Spleen (tissue), 11 donors: ENCODE data around the gene RMC1. TPM values are rescaled to one million over a fixed set of nuclear protein-coding genes. Genes with fewer than 3 reads are reported as not detected.
"Not testable (repeated sequence)": the region's sequence is repeated elsewhere in the genome, so short reads cannot be mapped to it uniquely, and the experiment has no call there.

ENCODE experiments used
- DNase-seq: peaks from one replicate; pipeline ENCODE4 v3.0.0-alpha.2; 2020
- H3K27ac ChIP-seq, 8 donors: fragments of 200-600 bp; sonication (generic) in 7 of 8; 1 replicate in 4 of 8; 2 replicates in 4 of 8; pipeline versions ENCODE4 v1.5.0 to v1.8.0; 2016 to 2021; ENCODE audit warnings: inconsistent platforms in 4 of 8, mild to moderate bottlenecking in 4 of 8, moderate library complexity in 1 of 8
- H3K27me3 ChIP-seq, 7 donors: fragments of 200-600 bp; sonication (generic) in 6 of 7; replicated peaks in 1 of 7; 1 replicate in 4 of 7; 2 replicates in 3 of 7; pipeline versions ENCODE4 v1.5.0 to v1.8.0; 2016 to 2021; ENCODE audit warnings: inconsistent platforms in 3 of 7, mild to moderate bottlenecking in 1 of 7
- H3K36me3 ChIP-seq, 6 donors: fragments of 200-600 bp; sonication (generic) in 5 of 6; 1 replicate in 4 of 6; 2 replicates in 2 of 6; pipeline versions ENCODE4 v1.5.0 to v1.8.0; 2016 to 2021; ENCODE audit warnings: inconsistent platforms in 2 of 6
- H3K4me1 ChIP-seq, 6 donors: fragments of 200-600 bp; sonication (generic) in 5 of 6; 1 replicate in 3 of 6; 2 replicates in 3 of 6; pipeline versions ENCODE4 v1.5.0 to v1.8.0; 2016 to 2021; ENCODE audit warnings: inconsistent platforms in 3 of 6
- H3K4me3 ChIP-seq, 8 donors: fragments of 200-600 bp; sonication (generic) in 7 of 8; 1 replicate in 4 of 8; 2 replicates in 4 of 8; pipeline versions ENCODE4 v1.5.0 to v1.8.0; 2016 to 2021; ENCODE audit warnings: inconsistent platforms in 4 of 8, mild to moderate bottlenecking in 4 of 8, moderate library complexity in 2 of 8
- H3K9me3 ChIP-seq, 8 donors: fragments of 200-600 bp; sonication (generic) in 7 of 8; 1 replicate in 4 of 8; 2 replicates in 4 of 8; pipeline versions ENCODE4 v1.5.0 to v1.8.0; 2016 to 2021; ENCODE audit warnings: inconsistent platforms in 4 of 8
- POLR2A ChIP-seq, 3 donors: fragments of 450-650 bp; IDR thresholded peaks; one replicate each; pipeline ENCODE4 v1.5.1; 2017; ENCODE audit warnings: antibody characterized with exemption in 3 of 3, mild to moderate bottlenecking in 1 of 3
- POLR2AphosphoS5 ChIP-seq, 3 donors: sonication (generic); formaldehyde crosslinking; IDR thresholded peaks; one replicate each; pipeline ENCODE4 v1.5.1; 2017; ENCODE audit warnings: antibody characterized with exemption in 3 of 3
- WGBS, 5 donors: extraction: QIAGEN DNeasy Blood & Tissue Kit in 3 of 5; methylation state at CpG; one replicate each; pipeline versions ENCODE4 v1.1.5 to v1.1.7; 2013 to 2018; 5-methylcytosine and 5-hydroxymethylcytosine counted together
- intact Hi-C: fragments of 100-400 bp; cut with DNase I; formaldehyde crosslinking; loops from one replicate; pipeline ENCODE4 v1.15.0; 2023; ENCODE audit warnings: low total_unique reads
- polyA plus RNA-seq, 3 donors: library from polyadenylated mRNA; stranded (reverse); fragments of 200-250 nt; gene quantifications; one replicate each; pipeline ENCODE4 v1.2.1, GENCODE V29; 2013
- total RNA-seq, 7 donors: library from RNA; depleted of rRNA in 3 of 7; stranded (reverse); fragments of >200 nt in 3 of 7; fragmentation: NEBNext Ultra II Directional in 4 of 7; extraction: Animal tissue kit (Norgen Biotek cat#: 25700) in 4 of 7; gene quantifications; one replicate each; pipeline versions ENCODE4 v1.1.0 to v1.2.1, GENCODE V29; 2016 to 2021
- TF ChIP-seq, protein P1 (sequence below), 11 experiments: fragments of 200-600 bp in 7 of 11; fragments of 450-650 bp in 4 of 11; sonication (generic) in 4 of 11; IDR thresholded peaks in 8 of 11; conservative IDR thresholded peaks in 3 of 11; 1 replicate in 7 of 11; 2 replicates in 4 of 11; pipeline versions ENCODE4 v1.4.0 to v1.8.0; 2016 to 2021; ENCODE audit warnings: antibody characterized with exemption in 11 of 11, inconsistent platforms in 4 of 11, mild to moderate bottlenecking in 1 of 11
- donor health status: healthy with polysubstance abuse.
- donor health status: DM: no; HTN: no; CAD: no; lungs with moderate emphysema.
- donor health status: DM: no; HTN: no; CAD: no.
- donor health status: Bipolar disorder and iron deficiency.
- donor health status: healthy.
- donor health status: DM: no; HTN: no; CAD: no.
- donor health status: DM: yes; HTN: yes; CAD: no.

Gene RMC1
- total and polyA plus RNA-seq, 10 donors, result 29.5 to 74.7 (median 45.2) TPM

DNA sequence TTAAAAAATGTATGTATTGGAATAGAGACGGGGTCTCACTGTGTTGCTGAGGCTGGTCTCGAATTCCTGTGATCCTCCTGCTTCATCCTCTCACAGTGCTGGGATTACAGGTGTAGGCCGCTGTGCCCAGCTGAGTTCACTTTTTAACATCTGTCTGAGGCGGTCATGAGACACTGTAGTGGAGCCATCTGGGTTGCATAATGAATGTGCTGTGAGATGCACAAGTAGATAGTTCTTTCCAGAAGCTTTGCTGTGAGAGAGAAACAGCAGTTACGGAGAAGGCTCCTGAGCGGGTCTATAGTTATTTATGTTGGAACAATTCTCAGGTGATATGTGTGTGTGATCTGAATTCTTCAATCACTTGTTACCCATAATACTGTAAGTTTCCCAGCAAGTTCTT is 3.1 kb downstream of the RMC1 start:
- WGBS, 5 donors, result 80 to 96% (median 84%) methylated on average over 6 of the region's 6 CpGs
- Histone ChIP-seq H3K27ac (no peak overlapping the region), H3K4me3 (no peak overlapping the region), H3K36me3 (peaks cover 2 to 57% (median 46%) of the 10 kb centered on the region in 6 donors), H3K9me3 (no peaks in the 10 kb centered on the region), H3K4me1 (peaks cover 16 to 68% (median 43%) of the 10 kb centered on the region in 6 donors), H3K27me3 (no peaks in the 10 kb centered on the region)
- TF ChIP-seq POLR2AphosphoS5 (IDR thresholded peaks at IDR 0.05), result no peak
- TF ChIP-seq, protein P1, sequence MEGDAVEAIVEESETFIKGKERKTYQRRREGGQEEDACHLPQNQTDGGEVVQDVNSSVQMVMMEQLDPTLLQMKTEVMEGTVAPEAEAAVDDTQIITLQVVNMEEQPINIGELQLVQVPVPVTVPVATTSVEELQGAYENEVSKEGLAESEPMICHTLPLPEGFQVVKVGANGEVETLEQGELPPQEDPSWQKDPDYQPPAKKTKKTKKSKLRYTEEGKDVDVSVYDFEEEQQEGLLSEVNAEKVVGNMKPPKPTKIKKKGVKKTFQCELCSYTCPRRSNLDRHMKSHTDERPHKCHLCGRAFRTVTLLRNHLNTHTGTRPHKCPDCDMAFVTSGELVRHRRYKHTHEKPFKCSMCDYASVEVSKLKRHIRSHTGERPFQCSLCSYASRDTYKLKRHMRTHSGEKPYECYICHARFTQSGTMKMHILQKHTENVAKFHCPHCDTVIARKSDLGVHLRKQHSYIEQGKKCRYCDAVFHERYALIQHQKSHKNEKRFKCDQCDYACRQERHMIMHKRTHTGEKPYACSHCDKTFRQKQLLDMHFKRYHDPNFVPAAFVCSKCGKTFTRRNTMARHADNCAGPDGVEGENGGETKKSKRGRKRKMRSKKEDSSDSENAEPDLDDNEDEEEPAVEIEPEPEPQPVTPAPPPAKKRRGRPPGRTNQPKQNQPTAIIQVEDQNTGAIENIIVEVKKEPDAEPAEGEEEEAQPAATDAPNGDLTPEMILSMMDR (IDR thresholded peaks at IDR 0.05 in 8 of 11, conservative IDR thresholded peaks at IDR 0.05 in 3 of 11), result no peak
- no peak for TF ChIP-seq POLR2A (IDR thresholded peaks at IDR 0.05)
- intact Hi-C loops, result no loop called here
- DNase-seq, result no peak

DNA sequence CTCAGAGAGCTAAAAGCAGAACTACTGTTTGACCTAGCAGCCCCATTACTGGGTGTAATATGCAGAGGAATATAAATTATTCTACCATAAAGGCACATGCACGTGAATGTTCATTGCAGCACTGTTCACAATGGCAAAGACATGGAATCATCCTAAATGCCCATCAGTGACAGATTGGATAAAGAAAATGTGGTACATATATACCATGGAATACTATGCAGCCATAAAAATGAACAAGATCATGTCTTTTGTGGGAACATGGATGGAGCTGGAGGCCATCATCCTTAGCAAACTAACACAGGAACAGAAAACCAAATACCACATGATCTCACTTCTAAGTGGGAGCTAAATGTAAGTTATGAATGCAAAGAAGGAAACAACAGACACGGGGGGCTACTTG is 7.6 kb downstream of the RMC1 start:
- WGBS, 5 donors, result 92 to 100% (median 95%) methylated on average over 2 of the region's 2 CpGs
- H3K4me3 ChIP-seq, H3K27ac ChIP-seq, H3K9me3 ChIP-seq, H3K27me3 ChIP-seq, DNase-seq: not testable (repeated sequence)
- intact Hi-C loops, result loop anchor here (10.0 kb wide), 1 partner anchor 304 kb away; no protein-coding TSS in a partner anchor
- Histone ChIP-seq H3K4me1 (peaks cover 0 to 61% (median 27%) of the 10 kb centered on the region in 6 donors), H3K36me3 (peaks cover 2 to 99% (median 65%) of the 10 kb centered on the region in 6 donors)

DNA sequence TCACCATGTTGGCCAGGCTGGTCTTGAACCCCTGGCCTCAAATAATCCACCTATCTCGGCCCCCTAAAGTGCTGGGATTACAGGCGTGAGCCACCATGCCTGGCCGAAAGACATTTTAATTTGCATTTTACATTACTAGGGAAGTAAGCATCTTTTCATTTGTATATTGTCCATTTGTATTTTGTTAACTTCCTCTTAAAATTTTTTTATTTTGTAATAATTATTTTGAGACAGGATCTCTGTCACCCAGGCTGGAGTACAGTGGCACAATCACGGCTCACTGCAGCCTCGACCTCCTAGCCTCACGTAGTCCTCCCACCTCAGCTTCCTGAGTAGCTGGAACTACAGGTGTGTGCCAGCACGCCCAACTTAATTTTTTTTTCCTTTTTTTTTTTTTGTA is 8.9 kb downstream of the RMC1 start:
- intact Hi-C loops, result loop anchor here (10.0 kb wide), 1 partner anchor 303 kb away; no protein-coding TSS in a partner anchor
- H3K36me3 ChIP-seq, result peaks cover 2 to 99% (median 68%) of the 10 kb centered on the region in 6 donors
- peak; percentile 42 for DNase-seq
- peaks cover 0 to 53% (median 23%) of the 10 kb centered on the region in 6 donors for H3K4me1 ChIP-seq
- peak overlapping the region in 7 of 8 donors; percentile 8 to 77 (median 55) for H3K27ac ChIP-seq
- not testable (repeated sequence) for H3K4me3 ChIP-seq, H3K27me3 ChIP-seq, H3K9me3 ChIP-seq
- 56 to 65% (median 59%) methylated on average over 7 of the region's 7 CpGs for WGBS, 5 donors

DNA sequence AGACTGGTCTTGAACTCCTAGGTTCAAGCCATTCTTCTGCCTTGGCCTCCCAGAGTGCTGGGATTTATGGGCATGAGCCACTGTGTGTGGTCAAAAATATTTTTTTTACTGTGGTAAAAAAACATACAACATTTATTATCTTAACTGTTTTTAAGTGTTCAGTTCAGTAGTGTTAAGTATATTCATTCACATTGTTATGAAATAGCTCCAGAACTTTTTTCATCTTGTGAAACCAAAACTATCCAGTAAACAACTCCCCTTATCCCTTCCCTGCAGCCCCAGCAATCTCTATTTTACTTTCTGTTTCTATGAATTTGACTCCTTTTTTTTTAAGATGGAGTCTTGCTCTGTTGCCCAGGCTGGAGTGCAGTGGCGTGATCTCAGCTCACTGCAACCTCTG is 9.3 kb downstream of the RMC1 start:
- peak overlapping the region in 7 of 8 donors; percentile 8 to 77 (median 55) for H3K27ac ChIP-seq
- intact Hi-C loops, result loop anchor here (10.0 kb wide), 1 partner anchor 302 kb away; no protein-coding TSS in a partner anchor
- WGBS, 5 donors, result 67 to 86% (median 75%) methylated on average over 1 of the region's 1 CpG

DNA sequence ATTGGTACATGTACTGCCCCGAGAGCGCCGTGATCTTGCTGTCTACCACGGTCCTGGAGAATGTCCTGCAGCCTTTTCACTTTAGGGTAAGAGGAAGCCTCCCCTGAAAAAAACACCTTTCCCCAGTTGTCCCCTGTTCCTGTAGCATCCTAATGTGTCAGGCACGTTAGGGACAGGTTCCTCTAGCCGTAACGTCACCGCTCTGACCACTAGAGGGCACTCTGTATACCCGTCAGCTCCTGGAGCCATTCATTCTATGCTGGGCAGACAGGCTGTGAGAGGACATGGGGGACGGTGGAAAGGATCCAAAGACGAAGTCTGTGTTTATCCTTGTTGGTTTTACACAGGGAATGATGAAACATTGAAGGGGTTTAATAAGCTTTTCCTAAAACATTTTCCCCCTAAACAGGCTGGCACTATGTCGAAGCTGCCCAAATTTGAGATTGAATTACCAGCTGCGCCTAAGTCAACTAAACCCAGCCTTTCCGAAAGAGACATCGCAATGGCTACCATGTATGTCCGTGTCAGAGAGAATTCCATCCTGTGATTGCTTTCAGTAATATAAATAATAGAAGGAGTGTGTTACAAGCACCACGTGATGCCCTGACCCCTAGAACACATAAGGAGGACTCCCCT is 12.7 kb downstream of the RMC1 start:
- intact Hi-C loops, result loop anchor here (5.0 to 10.0 kb wide), 2 partner anchors 71 to 299 kb away; partner anchors contain the start of gene NPC1
- H3K27me3 ChIP-seq, result no peaks in the 10 kb centered on the region
- TF ChIP-seq POLR2AphosphoS5 (IDR thresholded peaks at IDR 0.05) (peak in 1 of 3 donors; percentile 74), POLR2A (IDR thresholded peaks at IDR 0.05) (no peak)
- TF ChIP-seq, protein P1 (IDR thresholded peaks at IDR 0.05 in 8 of 11, conservative IDR thresholded peaks at IDR 0.05 in 3 of 11), result peak; percentile 65 to 92 (median 84)
- peak overlapping the region in 2 of 8 donors; percentile 1 to 21 for H3K27ac ChIP-seq
- peak; percentile 88 for DNase-seq
- peaks cover 7 to 99% (median 72%) of the 10 kb centered on the region in 6 donors for H3K36me3 ChIP-seq
- H3K4me1 ChIP-seq, result peaks cover 0 to 46% (median 21%) of the 10 kb centered on the region in 6 donors
- WGBS, 5 donors, result 47 to 52% (median 50%) methylated on average over 17 of the region's 17 CpGs
- H3K4me3 ChIP-seq, result no peak overlapping the region
- no peaks in the 10 kb centered on the region for H3K9me3 ChIP-seq

More for the DNA sequence above, 9.3 kb downstream of the RMC1 start:
- no peak for TF ChIP-seq POLR2A (IDR thresholded peaks at IDR 0.05)
- TF ChIP-seq, protein P1 (IDR thresholded peaks at IDR 0.05 in 8 of 11, conservative IDR thresholded peaks at IDR 0.05 in 3 of 11), result no peak
- no peak for TF ChIP-seq POLR2AphosphoS5 (IDR thresholded peaks at IDR 0.05)
- Histone ChIP-seq H3K27me3 (no peaks in the 10 kb centered on the region), H3K36me3 (peaks cover 2 to 99% (median 70%) of the 10 kb centered on the region in 6 donors), H3K4me3 (no peak overlapping the region), H3K9me3 (no peaks in the 10 kb centered on the region), H3K4me1 (peaks cover 0 to 48% (median 23%) of the 10 kb centered on the region in 6 donors)
- no peak for DNase-seq
